SK-N-MC (cell line): Measurements from ENCODE around the gene CACNB4.

ENCODE experiments used
- EZH2 ChIP-seq: fragments of 200-600 bp; sonication (generic); IDR thresholded peaks from one replicate; pipeline ENCODE4 v1.6.1; 2017; ENCODE audit warnings: antibody characterized with exemption
- POLR2AphosphoS5 ChIP-seq: IDR thresholded peaks from 2 replicates; pipeline ENCODE4 v1.6.1; 2012; ENCODE audit warnings: mild to moderate bottlenecking, low read depth, low read length, borderline replicate concordance

DNA sequence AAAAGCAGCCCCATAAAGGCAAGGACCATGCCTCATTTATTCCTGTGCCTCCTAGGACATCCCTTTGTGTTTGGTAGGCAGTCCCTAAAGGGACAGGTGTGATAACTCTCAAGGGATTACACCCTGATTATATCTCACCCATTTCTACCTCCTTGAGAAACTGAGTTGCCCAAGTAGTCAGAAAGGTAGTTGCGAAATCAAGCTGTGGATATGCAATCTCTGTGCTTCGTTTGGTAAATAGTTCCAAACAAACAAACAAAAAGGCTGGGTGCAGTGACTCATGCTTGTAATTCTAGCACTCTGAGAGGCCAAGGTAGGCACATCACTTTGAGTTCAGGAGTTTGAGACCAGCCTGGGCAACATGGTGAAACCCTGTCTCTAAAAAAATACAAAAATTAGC is 170.5 kb downstream of the CACNB4 start:
- TF ChIP-seq POLR2AphosphoS5, result no peak
- no peak for TF ChIP-seq EZH2
